Measurements from ENCODE around the gene PRPF31.

GRCh38 chr19:54160182-54160811, 44.7 kb downstream of the PRPF31 start:
- TF ChIP-seq POLR2AphosphoS5 (IDR thresholded peaks at IDR 0.05; ENCODE audit: low read depth, low read length) (no peak), REST (IDR thresholded peaks at IDR 0.05; ENCODE audit: insufficient read depth in 1 of 2, low read depth in 2 of 2, low read length in 2 of 2) (no peak)

Measured in PFSK-1 (cell line).